GM12892 (cell line): ENCODE data around the gene ZC3H6.

Experiments used
- POLR2A ChIP-seq: IDR thresholded peaks from 2 replicates; pipeline ENCODE4 v1.6.1; 2011; ENCODE audit warnings: low read depth, low read length, control low read depth
- POLR2AphosphoS5 ChIP-seq: IDR thresholded peaks from 2 replicates; pipeline ENCODE4 v1.6.1; 2011; ENCODE audit warnings: low read depth, low read length, control low read depth

GRCh38 chr2:112260295-112260625 lies 15.1 kb upstream of the ZC3H6 start:
- TF ChIP-seq POLR2A (no peak), POLR2AphosphoS5 (no peak)
